Prostate gland (tissue), 2 donors: Measurements from ENCODE around the gene MT1B. TPM values are rescaled to one million over a fixed set of nuclear protein-coding genes. Genes with fewer than 3 reads are reported as not detected.

Source experiments
- DNase-seq: peaks from one replicate; pipeline ENCODE4 v3.0.0-alpha.2; 2019; ENCODE audit warnings: low spot score
- H3K27ac ChIP-seq, 2 donors: fragments of 200-600 bp; sonication (generic); 2 replicates each; pipeline ENCODE4 v1.5.1; 2017 to 2019
- H3K27me3 ChIP-seq: fragments of 200-600 bp; sonication (generic); replicated peaks from 2 replicates; pipeline ENCODE4 v1.5.1; 2019; ENCODE audit not compliant: insufficient read depth
- H3K36me3 ChIP-seq, 2 donors: fragments of 200-600 bp; sonication (generic); 1 replicate in 1 of 2; 2 replicates in 1 of 2; pipeline versions ENCODE4 v1.5.1 to v1.8.1; 2017 to 2019
- H3K4me1 ChIP-seq: fragments of 200-600 bp; sonication (generic); replicated peaks from 2 replicates; pipeline ENCODE4 v1.5.1; 2019
- H3K4me3 ChIP-seq, 2 donors: fragments of 200-600 bp; sonication (generic); 2 replicates each; pipeline ENCODE4 v1.5.1; 2017 to 2019
- H3K9me3 ChIP-seq: fragments of 200-600 bp; sonication (generic); 2 replicates; pipeline ENCODE4 v1.5.1; 2017
- CTCF ChIP-seq, 4 experiments: fragments of 200-600 bp in 2 of 4; fragments of 450-650 bp in 2 of 4; sonication (generic) in 2 of 4; IDR thresholded peaks; 1 replicate in 3 of 4; 2 replicates in 1 of 4; pipeline ENCODE4 v1.5.1; 2016 to 2019; ENCODE audit warnings: antibody characterized with exemption in 4 of 4, mild to moderate bottlenecking in 2 of 4, moderate library complexity in 2 of 4
- POLR2A ChIP-seq: fragments of 450-650 bp; IDR thresholded peaks from one replicate; pipeline ENCODE4 v1.6.1; 2016; ENCODE audit warnings: antibody characterized with exemption, mild to moderate bottlenecking
- POLR2AphosphoS5 ChIP-seq: sonication (generic); formaldehyde crosslinking; IDR thresholded peaks from one replicate; pipeline ENCODE4 v1.6.1; 2017; ENCODE audit warnings: antibody characterized with exemption
- WGBS: methylation state at CpG from one replicate; pipeline ENCODE4 v1.1.5; 2018; 5-methylcytosine and 5-hydroxymethylcytosine counted together
- intact Hi-C: fragments of 100-400 bp; cut with DNase I; formaldehyde crosslinking; loops from one replicate; pipeline ENCODE4 v1.14.2; 2022
- total RNA-seq, 2 donors: library from RNA; depleted of rRNA; stranded (reverse); fragments of >200 nt; gene quantifications; one replicate each; pipeline ENCODE4 v1.1.0, GENCODE V29; 2016

The MT1B gene
- total RNA-seq, 2 donors from 2014 or later: not detected

- WGBS: under 1% methylated on average over 37 of the region's 49 CpGs
Measured at GRCh38 chr16:56681939-56682702, 30.4 kb downstream of the MT1B start, which contains the start of gene MT1X. Gene MT1X (plus strand): TSS chr16:56682470. CDS start chr16:56682541, 71 bp downstream.

GRCh38 chr16:56682703-56683397 is 31.2 kb downstream of the MT1B start:
- 17% methylated on average over 8 of the region's 8 CpGs for WGBS
- DNase-seq: no peak
- no peaks in the 10 kb centered on the region for H3K36me3 ChIP-seq
- intact Hi-C loops: loop anchor here (5.0 kb wide), 1 partner anchor 76 kb away; the partner anchor contains the start of gene MT2A
- H3K27ac ChIP-seq: peak overlapping the region; percentile 62 to 76
- H3K9me3 ChIP-seq: no peaks in the 10 kb centered on the region
- H3K27me3 ChIP-seq: no peaks in the 10 kb centered on the region
- no peaks in the 10 kb centered on the region for H3K4me1 ChIP-seq
- H3K4me3 ChIP-seq: peak overlapping the region; percentile 46 to 47
- no peak for TF ChIP-seq POLR2A
- TF ChIP-seq CTCF (IDR thresholded peaks at IDR 0.05): no peak
- no peak for TF ChIP-seq POLR2AphosphoS5

More at GRCh38 chr16:56681939-56682702, 30.4 kb downstream of the MT1B start, which contains the start of gene MT1X:
- H3K4me1 ChIP-seq: no peaks in the 10 kb centered on the region
- peak; percentile 93 for TF ChIP-seq POLR2AphosphoS5
- TF ChIP-seq CTCF (IDR thresholded peaks at IDR 0.05): no peak
- TF ChIP-seq POLR2A: peak; percentile 90
- no peaks in the 10 kb centered on the region for H3K36me3 ChIP-seq
- H3K27ac ChIP-seq: peak within 1 kb of the TSS; percentile 62 to 76
- DNase-seq: peak; percentile 96
- H3K4me3 ChIP-seq: peak within 1 kb of the TSS; percentile 46 to 47
- no peaks in the 10 kb centered on the region for H3K9me3 ChIP-seq
- intact Hi-C loops: loop anchor here (5.0 kb wide), 1 partner anchor 75 kb away; the partner anchor contains the start of gene MT2A
- no peaks in the 10 kb centered on the region for H3K27me3 ChIP-seq

GRCh38 chr16:56683424-56684172 is 31.9 kb downstream of the MT1B start:
- WGBS: 55% methylated on average over 5 of the region's 5 CpGs
- peak overlapping the region; percentile 46 to 47 for H3K4me3 ChIP-seq

More at GRCh38 chr16:56683424-56684172, 31.9 kb downstream of the MT1B start:
- DNase-seq: no peak
- Histone ChIP-seq H3K27ac (peak overlapping the region; percentile 62 to 76), H3K9me3 (no peaks in the 10 kb centered on the region), H3K4me1 (no peaks in the 10 kb centered on the region), H3K27me3 (no peaks in the 10 kb centered on the region), H3K36me3 (no peaks in the 10 kb centered on the region)
- TF ChIP-seq POLR2AphosphoS5: no peak
- TF ChIP-seq CTCF (IDR thresholded peaks at IDR 0.05): no peak
- intact Hi-C loops: loop anchor here (5.0 kb wide), 1 partner anchor 76 kb away; the partner anchor contains the start of gene MT2A
